ENCODE measurements around the gene SNAI1.

GRCh38 chr20:49961413-49961812 lies 21.4 kb upstream of the SNAI1 start:
- TF ChIP-seq, protein P1, sequence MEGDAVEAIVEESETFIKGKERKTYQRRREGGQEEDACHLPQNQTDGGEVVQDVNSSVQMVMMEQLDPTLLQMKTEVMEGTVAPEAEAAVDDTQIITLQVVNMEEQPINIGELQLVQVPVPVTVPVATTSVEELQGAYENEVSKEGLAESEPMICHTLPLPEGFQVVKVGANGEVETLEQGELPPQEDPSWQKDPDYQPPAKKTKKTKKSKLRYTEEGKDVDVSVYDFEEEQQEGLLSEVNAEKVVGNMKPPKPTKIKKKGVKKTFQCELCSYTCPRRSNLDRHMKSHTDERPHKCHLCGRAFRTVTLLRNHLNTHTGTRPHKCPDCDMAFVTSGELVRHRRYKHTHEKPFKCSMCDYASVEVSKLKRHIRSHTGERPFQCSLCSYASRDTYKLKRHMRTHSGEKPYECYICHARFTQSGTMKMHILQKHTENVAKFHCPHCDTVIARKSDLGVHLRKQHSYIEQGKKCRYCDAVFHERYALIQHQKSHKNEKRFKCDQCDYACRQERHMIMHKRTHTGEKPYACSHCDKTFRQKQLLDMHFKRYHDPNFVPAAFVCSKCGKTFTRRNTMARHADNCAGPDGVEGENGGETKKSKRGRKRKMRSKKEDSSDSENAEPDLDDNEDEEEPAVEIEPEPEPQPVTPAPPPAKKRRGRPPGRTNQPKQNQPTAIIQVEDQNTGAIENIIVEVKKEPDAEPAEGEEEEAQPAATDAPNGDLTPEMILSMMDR (IDR thresholded peaks at IDR 0.05) = no peak
- no peak for TF ChIP-seq EZH2 (IDR thresholded peaks at IDR 0.05; ENCODE audit: borderline replicate concordance, insufficient read depth, low read depth, low read length, poor library complexity, severe bottlenecking)

Measured in B cell (primary cell).